Stimulated activated CD8-positive, alpha-beta memory T cell treated with anti-CD3 and anti-CD28 coated beads, Interleukin-12 subunit alpha, Interleukin-12 subunit beta, amount 100 ng/mL, for 24 hours (primary cell): ENCODE measurements around the gene ZNF652.
"Not testable (repeated sequence)": the region's sequence is repeated elsewhere in the genome, so short reads cannot be mapped to it uniquely, and the experiment has no call there.

Experiments used
- DNase-seq: peaks from one replicate; pipeline ENCODE4 v3.0.0-alpha.2; 2020; ENCODE audit errors: extremely low read depth

Gene ZNF652

GRCh38 chr17:49386373-49386772, 24.3 kb upstream of the ZNF652 start:
- DNase-seq = no peak

DNA sequence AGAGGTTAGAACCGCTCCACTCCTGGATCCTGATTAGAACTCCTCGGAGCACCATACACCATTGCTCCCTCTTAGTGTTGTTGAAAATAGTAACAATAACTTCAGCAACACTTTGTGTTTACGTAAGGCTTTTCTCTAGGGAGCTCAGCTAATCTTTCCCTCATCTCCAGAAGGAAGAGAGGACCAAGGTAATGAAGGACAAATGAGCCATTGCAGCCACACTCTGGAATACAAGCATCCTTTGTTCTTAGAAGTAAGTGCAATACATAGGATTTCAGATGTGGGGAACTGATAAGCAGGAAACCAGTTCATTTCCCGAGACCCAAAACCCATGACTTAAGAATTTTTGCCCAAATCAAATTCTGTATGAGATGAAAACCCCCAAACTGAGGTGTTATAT, 22.9 kb upstream of the ZNF652 start:
- DNase-seq = no peak

GRCh38 chr17:49383060-49383459, 21.0 kb upstream of the ZNF652 start:
- DNase-seq = no peak

DNA sequence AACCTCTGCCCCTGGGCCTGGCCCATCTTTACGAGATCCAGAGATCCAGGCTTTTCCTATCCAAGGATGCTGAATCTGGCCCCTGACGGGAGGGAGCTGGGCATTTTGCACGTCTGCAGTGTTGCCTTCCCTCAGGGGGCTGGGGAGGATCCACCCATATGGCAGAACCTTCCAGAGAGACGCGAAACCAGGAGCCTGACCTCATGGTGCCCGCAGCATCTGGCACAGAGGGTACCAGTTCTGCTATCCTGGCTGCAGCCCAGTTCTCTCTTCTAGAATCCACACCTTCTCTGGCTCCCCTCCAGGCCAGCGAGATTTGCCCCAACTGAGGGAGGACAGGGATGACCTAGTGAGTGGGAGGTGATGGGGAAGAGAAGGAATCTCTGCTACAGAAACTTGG, 20.5 kb upstream of the ZNF652 start:
- DNase-seq = no peak

GRCh38 chr17:49381793-49382192, 19.7 kb upstream of the ZNF652 start:
- no peak for DNase-seq

DNA sequence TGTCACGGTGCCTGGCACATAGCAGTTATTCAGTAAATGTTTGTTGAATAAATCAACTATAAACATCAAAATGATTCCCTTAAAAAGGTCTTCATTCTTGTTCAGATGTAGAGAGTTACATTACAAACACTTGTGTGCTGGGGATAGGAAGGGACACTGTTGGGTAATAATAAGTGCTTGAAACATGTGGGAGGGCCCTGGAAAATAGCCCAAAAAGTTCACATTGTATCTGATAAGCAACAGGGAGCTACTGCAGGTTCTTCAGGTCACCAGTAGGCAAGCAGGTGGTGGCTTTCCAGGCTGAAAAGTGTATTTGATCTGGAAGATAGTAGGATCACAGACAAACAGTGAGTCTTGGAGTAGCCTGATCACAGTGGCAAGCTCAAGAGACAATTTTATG, 19.0 kb upstream of the ZNF652 start:
- no peak for DNase-seq

- DNase-seq = no peak
These were observed 17.9 kb upstream of the ZNF652 start for GRCh38 chr17:49379926-49380325.

DNA sequence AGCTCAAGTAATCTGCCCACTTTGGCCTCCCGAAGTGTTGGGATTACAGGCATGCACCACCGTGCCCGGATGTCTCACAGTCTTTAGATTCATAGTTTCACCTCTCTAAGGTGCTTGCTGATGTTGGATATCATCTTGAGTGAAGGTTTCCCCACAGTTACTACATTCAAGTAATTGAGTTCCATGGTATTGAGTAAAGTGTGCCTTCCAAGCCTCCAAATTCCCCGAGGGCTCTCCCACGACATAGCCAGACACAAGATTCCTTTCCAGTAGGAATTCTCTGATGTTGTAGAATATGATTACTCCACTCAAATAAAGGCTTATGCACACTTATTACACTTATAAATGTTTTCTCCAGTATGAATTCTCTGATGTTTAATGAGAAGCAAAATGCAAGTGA, 16.3 kb upstream of the ZNF652 start:
- no peak for DNase-seq

GRCh38 chr17:49375544-49375943, 13.5 kb upstream of the ZNF652 start:
- no peak for DNase-seq

DNA sequence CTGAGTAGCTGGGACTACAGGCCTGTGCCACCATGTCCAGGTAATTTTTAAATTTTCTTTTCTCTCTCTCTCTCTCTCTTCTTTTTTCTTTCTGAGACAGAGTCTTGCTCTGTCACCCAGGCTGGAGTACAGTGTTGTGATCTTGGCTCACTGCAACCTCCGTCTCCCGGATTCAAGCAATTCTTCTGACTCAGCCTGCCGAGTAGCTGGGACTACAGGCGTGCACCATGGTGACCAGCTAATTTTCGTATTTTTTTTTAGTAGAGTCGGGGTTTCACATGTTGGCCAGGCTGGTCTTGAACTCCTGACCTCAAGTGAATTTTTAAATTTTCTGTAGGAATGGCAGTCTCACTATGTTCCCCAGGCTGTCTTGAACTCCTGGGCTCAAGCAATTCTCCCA, 11.1 kb upstream of the ZNF652 start:
- DNase-seq = no peak

DNA sequence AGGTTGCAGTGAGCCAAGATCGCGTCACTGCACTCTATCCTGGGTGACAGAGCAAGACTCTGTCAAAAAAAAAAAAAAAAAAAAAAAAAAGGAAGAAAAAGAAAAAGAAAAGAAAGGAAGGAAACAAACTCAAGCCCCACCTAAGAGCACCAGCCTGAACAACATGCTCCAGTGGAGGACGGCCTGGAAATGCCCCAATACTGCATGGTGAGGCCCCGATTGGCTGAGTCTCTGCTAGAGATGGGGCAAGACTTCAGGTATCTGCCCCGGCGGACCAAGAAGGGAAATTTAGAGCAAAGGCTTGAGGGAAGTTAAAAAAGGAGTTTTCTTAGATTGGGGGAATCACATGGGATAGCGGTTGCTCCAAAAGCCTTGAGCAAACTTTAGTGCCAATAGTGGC, 10.4 kb upstream of the ZNF652 start:
- DNase-seq = no peak

GRCh38 chr17:49370971-49371834, 9.2 kb upstream of the ZNF652 start:
- no peak for DNase-seq

- no peak for DNase-seq
These were observed 7.7 kb upstream of the ZNF652 start for GRCh38 chr17:49369760-49370159.

- no peak for DNase-seq
These were observed 7.0 kb upstream of the ZNF652 start for GRCh38 chr17:49369089-49369488.

DNA sequence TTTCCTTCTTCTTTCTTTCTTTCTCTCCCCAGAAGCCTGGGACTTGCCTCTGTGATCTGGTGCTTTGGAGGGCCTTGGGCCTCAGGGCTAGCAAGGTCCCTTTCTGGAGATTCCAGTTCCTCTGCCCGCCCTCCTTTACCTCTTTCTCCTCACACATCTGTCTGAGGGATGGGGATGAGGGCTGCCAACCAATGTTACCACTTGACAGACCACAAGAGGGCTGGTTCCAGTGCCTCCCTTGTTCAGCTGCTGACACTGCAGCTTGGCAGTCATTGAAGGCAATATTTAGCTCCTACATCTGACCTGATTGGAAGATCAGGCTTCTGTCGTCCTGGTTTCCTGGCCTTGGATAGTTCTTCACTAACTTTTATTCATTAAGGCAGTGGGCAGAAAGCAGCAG, 3.6 kb upstream of the ZNF652 start:
- DNase-seq = no peak

- not testable (repeated sequence) for DNase-seq
These were observed 3.1 kb upstream of the ZNF652 start for GRCh38 chr17:49365126-49365525.

- no peak for DNase-seq
These were observed 2.1 kb upstream of the ZNF652 start for GRCh38 chr17:49364119-49364518.

- no peak for DNase-seq
These were observed 1.2 kb upstream of the ZNF652 start for GRCh38 chr17:49363251-49363650.

- DNase-seq = no peak
These were observed 670 bp upstream of the ZNF652 start for GRCh38 chr17:49362723-49363117.

DNA sequence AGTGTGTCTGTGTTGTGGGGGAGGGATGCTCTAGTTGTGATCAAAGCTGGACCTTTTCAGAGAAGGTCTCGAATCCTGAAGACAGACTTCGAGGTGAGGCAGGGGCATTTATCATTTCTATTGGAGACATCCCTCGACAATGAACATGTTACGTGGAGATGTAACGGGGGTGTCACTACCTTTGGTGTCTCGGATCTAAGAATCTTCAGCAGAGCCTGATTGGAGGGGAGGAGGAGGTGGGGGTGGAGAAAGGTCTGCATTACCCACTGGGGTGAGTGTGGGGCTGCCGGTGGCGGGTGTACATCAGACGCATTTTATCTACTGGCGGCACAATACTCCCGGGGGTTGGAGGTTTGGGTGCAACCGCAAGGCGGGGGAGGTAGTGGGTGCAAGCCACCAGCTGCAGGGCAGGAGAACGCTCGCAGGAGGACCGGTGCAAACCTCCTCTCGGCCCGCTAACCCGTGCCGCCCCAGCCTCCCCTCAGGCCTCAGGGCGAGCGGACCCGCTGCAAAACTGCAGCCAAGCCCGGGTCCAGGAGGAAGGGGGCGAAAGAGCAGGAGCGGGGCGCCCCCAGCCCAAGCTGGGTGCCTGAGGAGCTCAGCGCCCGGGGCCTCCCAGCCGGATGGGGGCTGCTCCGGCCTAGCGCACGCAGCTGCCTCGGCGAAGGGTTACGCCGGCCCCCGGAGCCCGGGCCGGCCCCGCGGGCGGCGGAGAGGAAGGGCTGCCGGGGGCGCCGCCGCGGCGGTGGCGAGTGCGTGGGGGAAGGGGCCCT, 735 bp downstream of the ZNF652 start:
- peak; percentile 39 for DNase-seq

DNA sequence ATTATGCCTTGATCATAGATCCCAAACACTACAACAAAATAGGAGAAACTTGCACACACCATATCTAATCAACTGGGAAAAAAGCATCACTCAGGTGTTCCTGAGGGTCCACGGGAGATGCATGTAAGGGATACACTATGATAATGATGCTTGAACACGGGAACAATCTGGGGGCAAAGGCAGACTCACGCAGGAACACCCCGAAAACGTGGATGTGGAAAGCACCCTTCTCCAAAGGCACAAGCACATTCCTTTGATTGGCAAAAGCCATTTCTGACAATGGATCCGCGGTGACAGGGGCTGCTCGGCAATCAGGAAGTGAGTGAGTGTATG, 1.3 kb downstream of the ZNF652 start:
- DNase-seq = no peak

DNA sequence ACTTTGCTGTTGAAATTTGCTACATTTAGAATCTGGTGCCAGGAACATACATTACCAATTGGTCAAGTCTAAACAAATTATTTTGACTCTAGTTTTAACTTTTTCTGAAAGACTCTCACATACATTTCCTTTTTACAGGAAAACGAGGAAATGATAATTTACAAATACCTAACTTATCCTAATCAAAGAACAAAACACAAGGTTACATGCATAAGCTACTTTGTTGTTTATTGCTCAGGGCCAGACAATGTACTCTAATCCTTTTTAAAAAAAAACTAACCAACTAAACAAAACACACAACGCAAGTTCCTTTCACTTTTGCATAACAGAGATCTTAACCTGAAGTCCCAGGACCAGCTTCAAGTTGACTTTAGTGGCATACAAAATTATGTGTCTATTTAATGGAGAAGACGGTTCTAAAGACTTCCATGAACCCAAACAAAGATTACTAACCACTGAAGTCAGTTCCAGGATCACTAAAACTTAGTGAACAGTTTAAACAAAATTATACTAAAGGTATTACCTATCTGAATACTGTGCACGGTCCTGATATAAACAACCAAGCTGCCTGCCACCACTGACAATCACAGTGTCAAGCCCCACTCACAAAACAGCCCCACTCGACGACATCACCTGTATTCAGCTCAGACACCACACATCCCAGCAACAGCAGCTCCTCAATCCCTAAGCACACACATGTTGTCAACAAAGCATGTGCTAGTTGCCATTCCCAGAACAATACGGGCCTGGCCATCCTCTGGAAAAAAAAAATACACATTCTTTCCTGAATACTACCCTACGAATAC, 1.9 kb downstream of the ZNF652 start:
- DNase-seq = no peak
